Prostate gland (tissue), 2 donors: ENCODE measurements around the gene CCDC124. TPM values are rescaled to one million over a fixed set of nuclear protein-coding genes. Genes with fewer than 3 reads are reported as not detected.
"Not testable (repeated sequence)": the region's sequence is repeated elsewhere in the genome, so short reads cannot be mapped to it uniquely, and the experiment has no call there.

Experiments used
- DNase-seq: peaks from one replicate; pipeline ENCODE4 v3.0.0-alpha.2; 2019; ENCODE audit warnings: low spot score
- H3K27ac ChIP-seq, 2 donors: fragments of 200-600 bp; sonication (generic); 2 replicates each; pipeline ENCODE4 v1.5.1; 2017 to 2019
- H3K27me3 ChIP-seq: fragments of 200-600 bp; sonication (generic); replicated peaks from 2 replicates; pipeline ENCODE4 v1.5.1; 2019; ENCODE audit not compliant: insufficient read depth
- H3K36me3 ChIP-seq, 2 donors: fragments of 200-600 bp; sonication (generic); 1 replicate in 1 of 2; 2 replicates in 1 of 2; pipeline versions ENCODE4 v1.5.1 to v1.8.1; 2017 to 2019
- H3K4me1 ChIP-seq: fragments of 200-600 bp; sonication (generic); replicated peaks from 2 replicates; pipeline ENCODE4 v1.5.1; 2019
- H3K4me3 ChIP-seq, 2 donors: fragments of 200-600 bp; sonication (generic); 2 replicates each; pipeline ENCODE4 v1.5.1; 2017 to 2019
- H3K9me3 ChIP-seq: fragments of 200-600 bp; sonication (generic); 2 replicates; pipeline ENCODE4 v1.5.1; 2017
- POLR2A ChIP-seq: fragments of 450-650 bp; IDR thresholded peaks from one replicate; pipeline ENCODE4 v1.6.1; 2016; ENCODE audit warnings: antibody characterized with exemption, mild to moderate bottlenecking
- POLR2AphosphoS5 ChIP-seq: sonication (generic); formaldehyde crosslinking; IDR thresholded peaks from one replicate; pipeline ENCODE4 v1.6.1; 2017; ENCODE audit warnings: antibody characterized with exemption
- WGBS: methylation state at CpG from one replicate; pipeline ENCODE4 v1.1.5; 2018; 5-methylcytosine and 5-hydroxymethylcytosine counted together
- intact Hi-C: fragments of 100-400 bp; cut with DNase I; formaldehyde crosslinking; loops from one replicate; pipeline ENCODE4 v1.14.2; 2022
- total RNA-seq, 2 donors: library from RNA; depleted of rRNA; stranded (reverse); fragments of >200 nt; gene quantifications; one replicate each; pipeline ENCODE4 v1.1.0, GENCODE V29; 2016
- TF ChIP-seq, protein P1 (sequence below), 4 experiments: fragments of 200-600 bp in 2 of 4; fragments of 450-650 bp in 2 of 4; sonication (generic) in 2 of 4; IDR thresholded peaks; 1 replicate in 3 of 4; 2 replicates in 1 of 4; pipeline ENCODE4 v1.5.1; 2016 to 2019; ENCODE audit warnings: antibody characterized with exemption in 4 of 4, mild to moderate bottlenecking in 2 of 4, moderate library complexity in 2 of 4

CCDC124 gene
- total RNA-seq, 2 donors from 2014 or later, result 48.7 to 52.2 TPM

DNA sequence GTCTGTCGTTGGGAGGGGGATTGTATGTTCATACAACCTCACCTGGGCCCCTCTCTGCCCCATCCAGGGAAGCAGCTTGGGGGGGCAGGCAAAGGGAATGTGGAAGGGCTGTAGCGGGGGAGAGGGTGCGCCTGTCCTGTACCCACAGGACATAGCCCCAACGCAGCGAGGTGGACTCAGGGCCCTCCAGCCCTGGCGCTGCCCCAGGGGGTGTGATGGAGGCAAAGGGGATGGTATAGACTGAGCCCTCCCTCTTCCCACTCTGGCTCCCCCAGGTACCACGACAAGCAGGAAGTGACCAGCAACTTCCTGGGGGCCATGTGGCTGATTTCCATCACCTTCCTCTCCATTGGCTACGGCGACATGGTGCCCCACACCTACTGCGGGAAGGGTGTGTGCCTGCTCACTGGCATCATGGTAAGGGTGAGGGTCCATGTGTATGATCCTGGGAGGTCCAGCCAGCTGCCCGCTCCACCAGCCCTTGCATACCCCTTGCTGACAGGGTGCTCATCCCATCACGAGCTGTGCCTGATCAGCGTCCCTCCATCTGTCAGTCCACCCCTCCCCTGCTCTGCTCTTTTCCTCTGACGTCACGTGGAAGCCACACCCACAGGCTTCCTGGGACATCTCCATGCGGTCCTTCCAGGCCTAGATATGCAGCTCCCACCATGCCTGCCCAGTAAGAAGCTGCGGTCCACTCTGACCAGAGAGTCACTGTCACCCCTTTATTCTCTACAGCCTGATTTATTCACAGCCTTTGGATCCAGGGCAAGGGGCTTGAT lies 52.4 kb downstream of the CCDC124 start:
- H3K4me3 ChIP-seq, result no peak overlapping the region
- DNase-seq, result no peak
- no peaks in the 10 kb centered on the region for H3K27me3 ChIP-seq
- intact Hi-C loops, result no loop called here
- no peak overlapping the region for H3K27ac ChIP-seq
- no peaks in the 10 kb centered on the region for H3K4me1 ChIP-seq
- no peaks in the 10 kb centered on the region for H3K36me3 ChIP-seq
- H3K9me3 ChIP-seq, result no peaks in the 10 kb centered on the region
- WGBS, result 77% methylated on average over 17 of the region's 17 CpGs
- TF ChIP-seq POLR2AphosphoS5, result no peak
- TF ChIP-seq, protein P1, sequence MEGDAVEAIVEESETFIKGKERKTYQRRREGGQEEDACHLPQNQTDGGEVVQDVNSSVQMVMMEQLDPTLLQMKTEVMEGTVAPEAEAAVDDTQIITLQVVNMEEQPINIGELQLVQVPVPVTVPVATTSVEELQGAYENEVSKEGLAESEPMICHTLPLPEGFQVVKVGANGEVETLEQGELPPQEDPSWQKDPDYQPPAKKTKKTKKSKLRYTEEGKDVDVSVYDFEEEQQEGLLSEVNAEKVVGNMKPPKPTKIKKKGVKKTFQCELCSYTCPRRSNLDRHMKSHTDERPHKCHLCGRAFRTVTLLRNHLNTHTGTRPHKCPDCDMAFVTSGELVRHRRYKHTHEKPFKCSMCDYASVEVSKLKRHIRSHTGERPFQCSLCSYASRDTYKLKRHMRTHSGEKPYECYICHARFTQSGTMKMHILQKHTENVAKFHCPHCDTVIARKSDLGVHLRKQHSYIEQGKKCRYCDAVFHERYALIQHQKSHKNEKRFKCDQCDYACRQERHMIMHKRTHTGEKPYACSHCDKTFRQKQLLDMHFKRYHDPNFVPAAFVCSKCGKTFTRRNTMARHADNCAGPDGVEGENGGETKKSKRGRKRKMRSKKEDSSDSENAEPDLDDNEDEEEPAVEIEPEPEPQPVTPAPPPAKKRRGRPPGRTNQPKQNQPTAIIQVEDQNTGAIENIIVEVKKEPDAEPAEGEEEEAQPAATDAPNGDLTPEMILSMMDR (IDR thresholded peaks at IDR 0.05), result no peak
- TF ChIP-seq POLR2A, result no peak

DNA sequence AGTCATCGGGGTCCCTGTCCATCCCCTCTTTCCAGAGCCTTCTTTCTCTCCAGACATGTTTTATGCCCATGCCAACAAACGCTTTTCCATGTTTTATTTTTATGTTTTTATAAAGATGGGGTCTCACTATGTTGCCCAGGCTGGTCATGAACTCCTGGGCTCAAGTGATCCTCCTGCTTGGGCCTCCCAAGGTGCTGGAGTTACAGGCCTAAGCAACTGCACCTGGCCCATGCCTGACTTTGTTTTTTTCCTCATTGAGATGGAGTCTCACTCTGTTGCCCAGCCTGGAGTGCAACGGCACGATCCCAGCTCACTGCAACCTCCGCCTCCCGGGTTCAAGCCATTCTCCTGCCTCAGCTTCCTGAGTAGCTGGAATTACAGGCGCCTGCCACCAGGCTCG lies 53.8 kb downstream of the CCDC124 start:
- H3K4me1 ChIP-seq, H3K36me3 ChIP-seq, H3K27me3 ChIP-seq, H3K4me3 ChIP-seq, intact Hi-C loops, H3K27ac ChIP-seq, H3K9me3 ChIP-seq, DNase-seq: not testable (repeated sequence)
- WGBS, result 93% methylated on average over 8 of the region's 8 CpGs

DNA sequence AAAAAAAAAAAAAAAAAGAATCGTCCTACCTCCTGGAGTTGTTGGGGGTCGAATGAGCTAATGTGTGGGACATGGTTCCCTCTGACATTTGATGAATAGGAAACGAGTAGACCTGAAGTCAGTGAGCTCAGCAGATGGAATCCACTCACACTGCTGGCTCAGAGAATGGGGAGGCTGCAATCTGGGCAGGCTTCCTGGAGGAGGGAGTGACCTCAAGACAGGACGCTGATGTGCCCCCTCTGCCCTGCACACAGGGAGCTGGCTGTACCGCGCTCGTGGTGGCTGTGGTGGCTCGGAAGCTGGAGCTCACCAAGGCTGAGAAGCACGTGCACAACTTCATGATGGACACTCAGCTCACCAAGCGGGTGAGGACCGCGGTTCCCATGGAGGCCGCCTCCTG lies 55.3 kb downstream of the CCDC124 start:
- Histone ChIP-seq H3K9me3 (no peaks in the 10 kb centered on the region), H3K27me3 (no peaks in the 10 kb centered on the region), H3K4me1 (no peaks in the 10 kb centered on the region), H3K36me3 (no peaks in the 10 kb centered on the region), H3K4me3 (no peak overlapping the region), H3K27ac (no peak overlapping the region)
- WGBS, result 94% methylated on average over 13 of the region's 13 CpGs
- intact Hi-C loops, result no loop called here
- no peak for DNase-seq
- TF ChIP-seq POLR2AphosphoS5 (no peak), POLR2A (no peak)
- TF ChIP-seq, protein P1 (IDR thresholded peaks at IDR 0.05), result no peak

DNA sequence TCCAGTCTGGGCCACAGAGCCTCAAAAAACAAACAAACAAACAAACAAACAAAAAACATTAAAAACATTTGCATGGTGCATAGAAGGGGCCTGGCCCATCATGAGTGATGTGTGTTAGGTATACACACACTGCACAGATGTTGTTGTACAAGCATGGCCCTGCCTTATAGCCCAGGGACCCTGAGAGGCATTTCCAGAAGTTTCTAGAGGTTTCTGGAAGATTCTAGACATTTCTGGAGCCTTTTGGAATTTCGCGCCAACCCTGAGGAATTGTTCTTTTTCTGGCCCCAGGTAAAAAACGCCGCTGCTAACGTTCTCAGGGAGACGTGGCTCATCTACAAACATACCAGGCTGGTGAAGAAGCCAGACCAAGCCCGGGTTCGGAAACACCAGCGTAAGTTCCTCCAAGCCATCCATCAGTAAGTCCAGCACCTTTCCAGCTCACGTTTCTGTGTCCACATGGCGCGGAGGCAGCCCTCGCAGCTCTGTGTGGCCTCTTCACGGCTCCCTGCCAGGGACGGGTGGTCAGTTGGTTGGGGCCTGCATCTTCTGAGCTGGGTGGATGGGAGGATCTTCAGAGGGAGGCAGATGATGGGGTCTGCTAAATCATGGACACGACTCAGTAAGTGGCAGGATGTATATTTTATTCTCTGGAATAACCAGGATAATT lies 56.7 kb downstream of the CCDC124 start:
- intact Hi-C loops, result no loop called here
- no peaks in the 10 kb centered on the region for H3K9me3 ChIP-seq
- 95% methylated on average over 16 of the region's 16 CpGs for WGBS

DNA sequence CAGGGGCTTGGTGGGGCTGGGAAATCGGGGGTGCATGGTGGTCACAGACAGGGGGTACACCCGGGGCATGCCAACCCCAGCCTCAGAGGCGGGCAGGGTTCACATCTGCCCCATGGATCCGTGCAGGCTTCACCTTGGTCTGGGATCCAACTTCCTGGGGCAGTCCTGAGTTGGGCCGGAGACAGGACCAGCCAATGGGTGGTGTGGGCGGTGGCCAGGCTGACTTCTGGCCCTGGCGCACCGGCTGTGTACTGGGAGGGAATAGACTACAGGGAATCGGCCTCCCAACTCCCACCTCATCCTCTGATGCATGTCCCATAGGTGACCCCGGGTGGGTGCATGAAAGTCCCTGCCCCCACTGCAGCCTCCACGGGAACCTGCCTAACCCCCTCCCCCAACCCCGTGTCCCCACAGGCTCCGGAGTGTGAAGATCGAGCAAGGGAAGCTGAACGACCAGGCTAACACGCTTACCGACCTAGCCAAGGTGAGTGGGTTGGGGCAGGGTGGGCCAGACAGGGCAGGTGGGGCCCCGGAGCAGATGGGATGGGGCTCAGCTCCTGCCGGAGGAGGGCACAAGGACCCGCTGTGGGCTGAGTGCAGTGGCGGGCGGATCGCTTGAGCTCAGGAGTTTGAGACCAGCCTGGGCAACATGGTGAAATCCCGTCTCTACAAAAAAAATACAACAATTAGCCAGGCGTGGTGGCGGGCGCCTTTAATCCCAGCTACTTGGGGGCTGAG lies 60.4 kb downstream of the CCDC124 start:
- intact Hi-C loops, result no loop called here
- no peaks in the 10 kb centered on the region for H3K4me1 ChIP-seq
- no peaks in the 10 kb centered on the region for H3K27me3 ChIP-seq
- no peak overlapping the region for H3K4me3 ChIP-seq
- H3K27ac ChIP-seq, result no peak overlapping the region
- TF ChIP-seq POLR2AphosphoS5, result no peak
- TF ChIP-seq, protein P1 (IDR thresholded peaks at IDR 0.05), result no peak
- no peak for TF ChIP-seq POLR2A
- WGBS, result 82% methylated on average over 26 of the region's 27 CpGs
- H3K36me3 ChIP-seq, result no peaks in the 10 kb centered on the region
- H3K9me3 ChIP-seq, result no peaks in the 10 kb centered on the region
- no peak for DNase-seq

More for the DNA sequence above, 56.7 kb downstream of the CCDC124 start:
- no peaks in the 10 kb centered on the region for H3K36me3 ChIP-seq
- TF ChIP-seq, protein P1 (IDR thresholded peaks at IDR 0.05), result no peak
- TF ChIP-seq POLR2AphosphoS5 (no peak), POLR2A (no peak)
- DNase-seq, result no peak
- H3K27ac ChIP-seq, result no peak overlapping the region
- no peaks in the 10 kb centered on the region for H3K27me3 ChIP-seq
- no peak overlapping the region for H3K4me3 ChIP-seq
- H3K4me1 ChIP-seq, result no peaks in the 10 kb centered on the region
